HG02840 (cell line): Measurements from ENCODE around the gene TEPSIN.

Source experiments
- ATAC-seq: cut with Tn5 transposase; IDR thresholded peaks from one replicate; pipeline ENCODE4 v1.9.1; 2021; ENCODE audit warnings: mild to moderate bottlenecking, moderate library complexity, moderate number of reproducible peaks; ENCODE audit not compliant: unreplicated experiment, low FRiP score

Gene TEPSIN

GRCh38 chr17:81222906-81223761 lies 15.7 kb downstream of the TEPSIN start, which contains the start of gene CEP131:
Gene CEP131 (minus strand): TSS chr17:81222965. CDS start chr17:81220056, 2,909 bp downstream.
- ATAC-seq, result peak; percentile 92

- no peak for ATAC-seq
Measured at GRCh38 chr17:81222620-81222905, 16.3 kb downstream of the TEPSIN start.

GRCh38 chr17:81221842-81222619 lies 16.8 kb downstream of the TEPSIN start:
- no peak for ATAC-seq

GRCh38 chr17:81221371-81221841 lies 17.4 kb downstream of the TEPSIN start:
- ATAC-seq, result no peak

GRCh38 chr17:81219476-81220180 lies 19.2 kb downstream of the TEPSIN start:
- no peak for ATAC-seq

GRCh38 chr17:81218991-81219390 lies 19.9 kb downstream of the TEPSIN start:
- no peak for ATAC-seq

GRCh38 chr17:81218459-81218858 lies 20.4 kb downstream of the TEPSIN start:
- no peak for ATAC-seq

GRCh38 chr17:81217491-81217890 lies 21.4 kb downstream of the TEPSIN start:
- ATAC-seq, result no peak

GRCh38 chr17:81213978-81214377 lies 24.9 kb downstream of the TEPSIN start:
- ATAC-seq, result no peak

GRCh38 chr17:81212365-81212764 lies 26.5 kb downstream of the TEPSIN start:
- no peak for ATAC-seq

GRCh38 chr17:81210868-81211267 lies 28.0 kb downstream of the TEPSIN start:
- ATAC-seq, result no peak

GRCh38 chr17:81210466-81210865 lies 28.4 kb downstream of the TEPSIN start:
- ATAC-seq, result no peak

GRCh38 chr17:81209141-81209540 lies 29.7 kb downstream of the TEPSIN start:
- ATAC-seq, result no peak

GRCh38 chr17:81208651-81209050 lies 30.2 kb downstream of the TEPSIN start:
- no peak for ATAC-seq

- ATAC-seq, result no peak
Measured at GRCh38 chr17:81207610-81208581, 31.0 kb downstream of the TEPSIN start.

- ATAC-seq, result no peak
Measured at GRCh38 chr17:81206657-81207056, 32.2 kb downstream of the TEPSIN start.

- no peak for ATAC-seq
Measured at GRCh38 chr17:81206166-81206565, 32.7 kb downstream of the TEPSIN start.

- no peak for ATAC-seq
Measured at GRCh38 chr17:81204578-81204977, 34.3 kb downstream of the TEPSIN start.

GRCh38 chr17:81203136-81203535 lies 35.7 kb downstream of the TEPSIN start:
- no peak for ATAC-seq

GRCh38 chr17:81202318-81202717 lies 36.5 kb downstream of the TEPSIN start:
- no peak for ATAC-seq
